Suprapubic skin (tissue), 3 donors: ENCODE measurements around the gene TRHDE.

Experiments
- CTCF ChIP-seq, 2 donors: fragments of 200-600 bp in 1 of 2; fragments of 450-650 bp in 1 of 2; sonication (generic) in 1 of 2; IDR thresholded peaks; one replicate each; pipeline ENCODE4 v1.5.1; 2016 to 2019; ENCODE audit warnings: antibody characterized with exemption in 2 of 2, mild to moderate bottlenecking in 1 of 2, moderate library complexity in 1 of 2
- EP300 ChIP-seq: sonication (generic); formaldehyde crosslinking; IDR thresholded peaks from one replicate; pipeline ENCODE4 v1.6.1; 2017; ENCODE audit warnings: antibody characterized with exemption

DNA sequence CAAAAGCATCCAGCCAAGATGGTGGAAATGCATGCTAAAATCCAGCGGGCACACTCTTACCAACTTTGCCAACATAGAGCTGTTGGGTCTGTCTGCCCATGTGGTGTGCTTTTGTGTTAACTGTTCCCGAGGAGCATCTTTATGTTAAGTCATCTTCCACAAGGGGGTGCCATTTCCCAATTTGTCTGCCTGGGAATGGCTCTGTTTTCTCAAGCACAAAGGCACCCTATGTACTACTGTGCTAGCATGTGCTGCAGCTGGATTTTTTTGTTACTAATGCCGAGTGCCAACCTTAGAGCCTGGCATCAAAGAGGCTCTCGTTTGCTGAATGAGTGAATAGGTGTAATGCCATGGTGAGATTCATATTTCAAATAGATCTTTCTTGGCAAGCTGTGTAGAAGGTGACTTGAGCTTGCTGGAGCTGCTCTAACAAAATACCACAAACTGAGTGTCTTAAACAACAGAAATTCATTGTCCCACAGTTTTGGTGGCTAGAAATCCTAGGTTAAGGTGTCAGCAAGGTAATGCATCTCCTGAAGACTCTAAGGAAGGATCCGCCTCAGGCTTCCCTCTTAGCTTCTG is 74.3 kb downstream of the TRHDE start:
- TF ChIP-seq EP300, result no peak
- no peak for TF ChIP-seq CTCF (IDR thresholded peaks at IDR 0.05)
